IPS DF 6.9 (cell line): ENCODE results near the gene WDR70.

ENCODE experiments used
- DNase-seq: peaks from one replicate; pipeline ENCODE4 v3.0.0-alpha.2; 2013; ENCODE audit warnings: low read depth, low spot score
- H3K27ac ChIP-seq: one replicate; pipeline ENCODE4 v1.5.1; 2013; ENCODE audit warnings: low read length, control low read depth
- H3K27me3 ChIP-seq: 2 replicates; pipeline ENCODE4 v1.6.1; 2013; ENCODE audit warnings: mild to moderate bottlenecking, low read length; ENCODE audit not compliant: control insufficient read depth, insufficient read depth
- H3K36me3 ChIP-seq: 2 replicates; pipeline ENCODE4 v1.6.1; 2013; ENCODE audit warnings: low read length; ENCODE audit not compliant: control insufficient read depth, insufficient read depth
- H3K4me1 ChIP-seq: 2 replicates; pipeline ENCODE4 v1.6.1; 2013; ENCODE audit warnings: low read length; ENCODE audit not compliant: control insufficient read depth, insufficient read depth
- H3K4me3 ChIP-seq: 2 replicates; pipeline ENCODE4 v1.5.1; 2013; ENCODE audit warnings: mild to moderate bottlenecking, low read length
- H3K9me3 ChIP-seq: 2 replicates; pipeline ENCODE4 v1.6.1; 2013; ENCODE audit warnings: low read length, inconsistent platforms; ENCODE audit not compliant: control insufficient read depth, insufficient read depth
- WGBS: extraction: QIAGEN DNeasy Blood & Tissue Kit; methylation state at CpG from one replicate; pipeline ENCODE4 v1.1.7; 2013; ENCODE audit warnings: mixed read lengths, missing lambda C conversion rate; ENCODE audit not compliant: insufficient read length, insufficient coverage; 5-methylcytosine and 5-hydroxymethylcytosine counted together

Gene WDR70

GRCh38 chr5:37701868-37702267, 322.8 kb downstream of the WDR70 start:
- Histone ChIP-seq H3K27me3 (no peaks in the 10 kb centered on the region), H3K4me3 (no peak overlapping the region), H3K4me1 (no peaks in the 10 kb centered on the region), H3K36me3 (no peaks in the 10 kb centered on the region), H3K27ac (no peak overlapping the region), H3K9me3 (no peaks in the 10 kb centered on the region)
- no CpG with 5 or more reads among the region's 2 CpGs for WGBS
- no peak for DNase-seq

GRCh38 chr5:37703841-37704241, 324.7 kb downstream of the WDR70 start:
- Histone ChIP-seq H3K9me3 (no peaks in the 10 kb centered on the region), H3K36me3 (no peaks in the 10 kb centered on the region), H3K4me3 (no peak overlapping the region), H3K27ac (no peak overlapping the region), H3K27me3 (no peaks in the 10 kb centered on the region), H3K4me1 (no peaks in the 10 kb centered on the region)
- WGBS, result 100% methylated on average over 2 of the region's 4 CpGs
- DNase-seq, result no peak

- no peaks in the 10 kb centered on the region for H3K9me3 ChIP-seq
- no peaks in the 10 kb centered on the region for H3K27me3 ChIP-seq
- no peak overlapping the region for H3K27ac ChIP-seq
- no peak overlapping the region for H3K4me3 ChIP-seq
- H3K4me1 ChIP-seq, result no peaks in the 10 kb centered on the region
- no CpG with 5 or more reads among the region's 5 CpGs for WGBS
- DNase-seq, result no peak
- H3K36me3 ChIP-seq, result no peaks in the 10 kb centered on the region
Observed at GRCh38 chr5:37704406-37704805, 325.3 kb downstream of the WDR70 start.

- no peak overlapping the region for H3K27ac ChIP-seq
- H3K4me1 ChIP-seq, result no peaks in the 10 kb centered on the region
- DNase-seq, result no peak
- no peaks in the 10 kb centered on the region for H3K9me3 ChIP-seq
- H3K36me3 ChIP-seq, result no peaks in the 10 kb centered on the region
- no peak overlapping the region for H3K4me3 ChIP-seq
- no peaks in the 10 kb centered on the region for H3K27me3 ChIP-seq
Observed at GRCh38 chr5:37709020-37709419, 329.9 kb downstream of the WDR70 start.

GRCh38 chr5:37710965-37711364, 331.8 kb downstream of the WDR70 start:
- Histone ChIP-seq H3K27ac (no peak overlapping the region), H3K27me3 (no peaks in the 10 kb centered on the region), H3K4me1 (no peaks in the 10 kb centered on the region), H3K4me3 (no peak overlapping the region), H3K9me3 (no peaks in the 10 kb centered on the region), H3K36me3 (no peaks in the 10 kb centered on the region)
- no peak for DNase-seq
- no CpG with 5 or more reads among the region's 2 CpGs for WGBS

GRCh38 chr5:37712750-37713149, 333.6 kb downstream of the WDR70 start:
- Histone ChIP-seq H3K27me3 (no peaks in the 10 kb centered on the region), H3K4me1 (no peaks in the 10 kb centered on the region), H3K4me3 (no peak overlapping the region), H3K36me3 (no peaks in the 10 kb centered on the region), H3K27ac (no peak overlapping the region), H3K9me3 (no peaks in the 10 kb centered on the region)
- no peak for DNase-seq
- no CpG with 5 or more reads among the region's 7 CpGs for WGBS

GRCh38 chr5:37714756-37715155, 335.6 kb downstream of the WDR70 start:
- H3K27me3 ChIP-seq, result no peaks in the 10 kb centered on the region
- H3K9me3 ChIP-seq, result no peaks in the 10 kb centered on the region

GRCh38 chr5:37715361-37715760, 336.2 kb downstream of the WDR70 start:
- Histone ChIP-seq H3K4me1 (no peaks in the 10 kb centered on the region), H3K27me3 (no peaks in the 10 kb centered on the region), H3K36me3 (no peaks in the 10 kb centered on the region), H3K9me3 (no peaks in the 10 kb centered on the region), H3K4me3 (no peak overlapping the region), H3K27ac (no peak overlapping the region)
- DNase-seq, result no peak

More at GRCh38 chr5:37714756-37715155, 335.6 kb downstream of the WDR70 start:
- H3K4me3 ChIP-seq, result no peak overlapping the region
- DNase-seq, result no peak
- H3K4me1 ChIP-seq, result no peaks in the 10 kb centered on the region
- H3K36me3 ChIP-seq, result no peaks in the 10 kb centered on the region
- no peak overlapping the region for H3K27ac ChIP-seq

- Histone ChIP-seq H3K27me3 (no peaks in the 10 kb centered on the region), H3K4me1 (no peaks in the 10 kb centered on the region), H3K9me3 (no peaks in the 10 kb centered on the region), H3K4me3 (no peak overlapping the region), H3K27ac (no peak overlapping the region), H3K36me3 (no peaks in the 10 kb centered on the region)
- DNase-seq, result no peak
- 100% methylated on average over 1 of the region's 5 CpGs for WGBS
Observed at GRCh38 chr5:37715992-37716391, 336.9 kb downstream of the WDR70 start.

GRCh38 chr5:37716405-37716804, 337.3 kb downstream of the WDR70 start:
- no peaks in the 10 kb centered on the region for H3K9me3 ChIP-seq

GRCh38 chr5:37717276-37717612, 338.1 kb downstream of the WDR70 start:
- WGBS, result no CpG with 5 or more reads among the region's 2 CpGs
- Histone ChIP-seq H3K4me1 (peaks cover 2% of the 10 kb centered on the region; the same call in 1 of the 2 replicates), H3K9me3 (no peaks in the 10 kb centered on the region), H3K36me3 (no peaks in the 10 kb centered on the region), H3K27ac (no peak overlapping the region), H3K4me3 (no peak overlapping the region), H3K27me3 (no peaks in the 10 kb centered on the region)
- DNase-seq, result no peak

More at GRCh38 chr5:37716405-37716804, 337.3 kb downstream of the WDR70 start:
- WGBS, result no CpG with 5 or more reads among the region's 1 CpG
- no peaks in the 10 kb centered on the region for H3K36me3 ChIP-seq
- H3K27ac ChIP-seq, result no peak overlapping the region
- H3K4me3 ChIP-seq, result no peak overlapping the region
- no peaks in the 10 kb centered on the region for H3K27me3 ChIP-seq
- peaks cover 2% of the 10 kb centered on the region; the same call in 1 of the 2 replicates for H3K4me1 ChIP-seq
- no peak for DNase-seq
